Endothelial cell of umbilical vein (primary cell): ENCODE measurements around the gene ANKIB1. TPM values are rescaled to one million over a fixed set of nuclear protein-coding genes. Genes with fewer than 3 reads are reported as not detected.

Experiments
- BruUV-seq: library from RNA; stranded (reverse); fragments of 400-500 nt; replicated peaks from 2 replicates; lab custom pipeline; 2021; lab: Mats Ljungman, UMichigan
- CTCF ChIA-PET: fragments of 300-600, 350-600 bp; sonication (Branson Sonifier 250); formaldehyde crosslinking; loops from one replicate; lab custom pipeline; 2021; ENCODE audit warnings: antibody characterized with exemption, inconsistent platforms; lab: Charles Lee
- POLR2A ChIA-PET: fragments of 300-600, 350-600 bp; sonication (Branson Sonifier 250); formaldehyde crosslinking; loops from one replicate; lab custom pipeline; 2021; ENCODE audit warnings: antibody characterized with exemption, inconsistent platforms; lab: Charles Lee
- DNase-seq: peaks from one replicate; pipeline ENCODE4 v3.0.0-alpha.2; 2011; ENCODE audit warnings: low read depth, low spot score
- FAIRE-seq: peaks from 2 replicates; lab custom pipeline; 2011; peaks lifted over from hg19 to GRCh38; lab: Jason Lieb, UNC
- H2AFZ ChIP-seq: 2 replicates; pipeline ENCODE4 v1.6.0; 2012; ENCODE audit warnings: low read depth, low read length, control low read depth, inconsistent platforms
- H3K27ac ChIP-seq: 2 replicates; pipeline ENCODE4 v1.5.1; 2011; ENCODE audit warnings: low read depth, mild to moderate bottlenecking, control low read depth, low read length, moderate library complexity; ENCODE audit not compliant: insufficient read depth
- H3K27me3 ChIP-seq, 2 experiments: 2 replicates each; pipeline versions ENCODE4 v1.6.0 to v1.6.1; 2011; ENCODE audit warnings: low read length in 2 of 2, mixed read lengths in 1 of 2; ENCODE audit not compliant: control insufficient read depth in 2 of 2, insufficient read depth in 2 of 2
- H3K36me3 ChIP-seq, 2 experiments: 2 replicates in 1 of 2; 3 replicates in 1 of 2; pipeline ENCODE4 v1.5.1; 2011; ENCODE audit warnings: low read length in 2 of 2, mild to moderate bottlenecking in 1 of 2, moderate library complexity in 1 of 2; ENCODE audit not compliant: control insufficient read depth in 2 of 2, insufficient read depth in 2 of 2; ENCODE audit errors: extremely low read depth in 1 of 2
- H3K4me1 ChIP-seq: 3 replicates; pipeline ENCODE4 v1.5.1; 2011; ENCODE audit warnings: mild to moderate bottlenecking, low read length; ENCODE audit not compliant: control insufficient read depth, insufficient read depth; ENCODE audit errors: extremely low read depth
- H3K4me2 ChIP-seq: 2 replicates; pipeline ENCODE4 v1.6.1; 2011; ENCODE audit warnings: low read length, control low read depth, mixed read lengths; ENCODE audit not compliant: insufficient read depth
- H3K4me3 ChIP-seq, 3 experiments: fragments of 200-600 bp in 1 of 3; sonication (generic), shearing (Covaris generic) in 1 of 3; replicated peaks in 1 of 3; 2 replicates each; pipeline ENCODE4 v1.5.1; 2011 to 2016; ENCODE audit warnings: control low read depth in 3 of 3, low read length in 3 of 3, mild to moderate bottlenecking in 2 of 3, inconsistent platforms in 1 of 3, low read depth in 1 of 3, moderate library complexity in 1 of 3; ENCODE audit not compliant: insufficient read depth in 1 of 3
- H3K79me2 ChIP-seq: 2 replicates; pipeline ENCODE4 v1.6.0; 2012; ENCODE audit warnings: low read length, inconsistent platforms; ENCODE audit not compliant: control insufficient read depth, insufficient read depth
- H3K9ac ChIP-seq: replicated peaks from 2 replicates; pipeline ENCODE3; 2011; ENCODE audit warnings: low read length, control low read depth; ENCODE audit not compliant: insufficient read depth; ENCODE audit errors: extremely low read depth
- H3K9me1 ChIP-seq: replicated peaks from 3 replicates; pipeline ENCODE4 v1.6.0; 2011; ENCODE audit warnings: mild to moderate bottlenecking, low read length; ENCODE audit not compliant: control insufficient read depth, insufficient read depth; ENCODE audit errors: extremely low read depth
- H3K9me3 ChIP-seq: replicated peaks from 2 replicates; pipeline ENCODE4 v1.5.1; 2012; ENCODE audit warnings: low read length, inconsistent platforms; ENCODE audit not compliant: control insufficient read depth, insufficient read depth
- H4K20me1 ChIP-seq: replicated peaks from 2 replicates; pipeline ENCODE3; 2011; ENCODE audit warnings: mild to moderate bottlenecking, low read length; ENCODE audit not compliant: control insufficient read depth, insufficient read depth; ENCODE audit errors: extremely low read depth
- EZH2 ChIP-seq: IDR thresholded peaks from 2 replicates; pipeline ENCODE4 v1.6.1; 2012; ENCODE audit warnings: borderline replicate concordance, low read depth, mild to moderate bottlenecking, moderate library complexity, low read length, inconsistent platforms; ENCODE audit not compliant: severe bottlenecking
- FOS ChIP-seq: IDR thresholded peaks from 2 replicates; pipeline ENCODE4 v1.6.1; 2011; ENCODE audit warnings: mild to moderate bottlenecking, low read length, moderate library complexity, borderline replicate concordance; ENCODE audit not compliant: insufficient read depth
- GATA2 ChIP-seq: IDR thresholded peaks from 2 replicates; pipeline ENCODE4 v1.7.0; 2011; ENCODE audit warnings: low read depth, mild to moderate bottlenecking, moderate library complexity, mixed read lengths, low read length; ENCODE audit not compliant: insufficient read length, insufficient read depth
- JUN ChIP-seq: IDR thresholded peaks from 2 replicates; pipeline ENCODE4 v1.6.1; 2011; ENCODE audit warnings: borderline replicate concordance, low read depth; ENCODE audit not compliant: insufficient read length, insufficient read depth
- MYC ChIP-seq: IDR thresholded peaks from one replicate; pipeline ENCODE4 v1.6.1; 2011; ENCODE audit warnings: mild to moderate bottlenecking, low read depth, low read length
- POLR2A ChIP-seq: IDR thresholded peaks from 2 replicates; pipeline ENCODE4 v1.6.1; 2012; ENCODE audit warnings: low read depth, mild to moderate bottlenecking, control low read depth, low read length
- POLR2AphosphoS5 ChIP-seq: IDR thresholded peaks from 2 replicates; pipeline ENCODE4 v1.6.1; 2012; ENCODE audit warnings: low read depth, mild to moderate bottlenecking, control low read depth, low read length, moderate library complexity; ENCODE audit not compliant: insufficient read depth
- dilution Hi-C: fragments of 300-500 bp; cut with MboI; formaldehyde crosslinking; loops from one replicate; pipeline ENCODE4 v1.15.0; 2019; ENCODE audit warnings: low sequenced_read_pairs; ENCODE audit not compliant: extremely low pct_ligation_motif_present
- intact Hi-C: fragments of 100-400 bp; cut with micrococcal nuclease; formaldehyde crosslinking; loops from one replicate; pipeline ENCODE4 v1.10.0; 2022
- polyA plus RNA-seq, 4 experiments: library from polyadenylated mRNA; depleted of rRNA in 3 of 4; stranded (reverse) in 3 of 4; unstranded in 1 of 4; fragments of >200 nt; gene quantifications; 2 replicates each; pipeline versions ENCODE4 v1.2.1 to v1.2.3, GENCODE V29; 2011 to 2012; ENCODE audit warnings: missing spikeins in 1 of 4
- total RNA-seq: library from RNA; stranded (reverse); gene quantifications from 2 replicates; pipeline ENCODE4 v1.2.3, GENCODE V29; 2021
- TF ChIP-seq, protein P1 (sequence below), 2 donors: IDR thresholded peaks; 1 replicate in 1 of 2; 2 replicates in 1 of 2; pipeline ENCODE4 v1.5.1; 2011; ENCODE audit warnings: low read length in 2 of 2, mild to moderate bottlenecking in 2 of 2, moderate library complexity in 2 of 2, control low read depth in 1 of 2, inconsistent platforms in 1 of 2, low read depth in 1 of 2; ENCODE audit not compliant: insufficient read depth in 1 of 2; ENCODE audit errors: extremely low read depth in 1 of 2
- TF ChIP-seq, protein P2 (sequence below): IDR thresholded peaks from 2 replicates; pipeline ENCODE4 v1.6.1; 2011; ENCODE audit not compliant: insufficient read depth, insufficient read length

ANKIB1 gene
- total and polyA plus RNA-seq, 2 donors (not counting 3 experiments of a cell fraction or from before 2014, with no cell fraction given), result 16.9 to 56.5 TPM

DNA sequence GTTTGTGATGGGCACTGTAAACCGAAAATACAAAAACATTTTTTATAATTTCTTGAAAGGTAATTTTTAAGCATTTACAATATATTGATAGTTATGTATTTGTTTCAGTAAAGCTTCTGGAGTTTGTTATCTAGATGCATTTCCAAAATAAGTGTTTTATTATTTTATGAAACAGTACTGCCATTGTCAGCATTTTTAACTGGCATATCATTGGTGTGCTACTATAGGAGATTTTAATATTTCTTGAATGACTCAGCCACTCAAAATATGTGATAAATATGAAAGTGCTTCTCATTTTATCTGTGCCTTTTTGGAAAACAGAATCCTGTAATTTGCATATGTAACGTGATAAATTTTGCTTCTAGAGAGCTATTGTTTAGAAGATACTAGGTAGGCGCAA is 97.9 kb downstream of the ANKIB1 start:
- Histone ChIP-seq H3K4me3 (no peak overlapping the region), H3K4me2 (no peak overlapping the region), H3K9ac (no peak overlapping the region), H3K9me1 (no peaks in the 10 kb centered on the region), H3K36me3 (peaks cover 0 to 8% of the 10 kb centered on the region in 2 experiments), H3K27ac (no peak overlapping the region), H3K79me2 (no peaks in the 10 kb centered on the region), H3K4me1 (no peaks in the 10 kb centered on the region), H2AFZ (no peak overlapping the region), H4K20me1 (no peaks in the 10 kb centered on the region), H3K9me3 (no peaks in the 10 kb centered on the region), H3K27me3 (no peaks in the 10 kb centered on the region)
- intact Hi-C loops, result no loop called here
- ChIA-PET CTCF (interaction anchor here (1.3 kb wide), 1 partner anchor 80 kb away, joined by 3 read pairs; no protein-coding TSS in a partner anchor), POLR2A (interaction anchor here (0.7 kb wide), 1 partner anchor 14 kb away, joined by 5 read pairs; no protein-coding TSS in a partner anchor)
- BruUV-seq, result no TSS peak
- FAIRE-seq (no peak), DNase-seq (no peak)
- dilution Hi-C loops, result no loop called here
- TF ChIP-seq JUN (no peak), FOS (no peak), MYC (no peak), GATA2 (no peak), EZH2 (no peak), POLR2AphosphoS5 (no peak), POLR2A (no peak)
- TF ChIP-seq, protein P1, sequence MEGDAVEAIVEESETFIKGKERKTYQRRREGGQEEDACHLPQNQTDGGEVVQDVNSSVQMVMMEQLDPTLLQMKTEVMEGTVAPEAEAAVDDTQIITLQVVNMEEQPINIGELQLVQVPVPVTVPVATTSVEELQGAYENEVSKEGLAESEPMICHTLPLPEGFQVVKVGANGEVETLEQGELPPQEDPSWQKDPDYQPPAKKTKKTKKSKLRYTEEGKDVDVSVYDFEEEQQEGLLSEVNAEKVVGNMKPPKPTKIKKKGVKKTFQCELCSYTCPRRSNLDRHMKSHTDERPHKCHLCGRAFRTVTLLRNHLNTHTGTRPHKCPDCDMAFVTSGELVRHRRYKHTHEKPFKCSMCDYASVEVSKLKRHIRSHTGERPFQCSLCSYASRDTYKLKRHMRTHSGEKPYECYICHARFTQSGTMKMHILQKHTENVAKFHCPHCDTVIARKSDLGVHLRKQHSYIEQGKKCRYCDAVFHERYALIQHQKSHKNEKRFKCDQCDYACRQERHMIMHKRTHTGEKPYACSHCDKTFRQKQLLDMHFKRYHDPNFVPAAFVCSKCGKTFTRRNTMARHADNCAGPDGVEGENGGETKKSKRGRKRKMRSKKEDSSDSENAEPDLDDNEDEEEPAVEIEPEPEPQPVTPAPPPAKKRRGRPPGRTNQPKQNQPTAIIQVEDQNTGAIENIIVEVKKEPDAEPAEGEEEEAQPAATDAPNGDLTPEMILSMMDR (IDR thresholded peaks at IDR 0.05; ENCODE audit: extremely low read depth in 1 of 2, insufficient read depth in 1 of 2, low read depth in 1 of 2, low read length in 2 of 2), result no peak
- TF ChIP-seq, protein P2, sequence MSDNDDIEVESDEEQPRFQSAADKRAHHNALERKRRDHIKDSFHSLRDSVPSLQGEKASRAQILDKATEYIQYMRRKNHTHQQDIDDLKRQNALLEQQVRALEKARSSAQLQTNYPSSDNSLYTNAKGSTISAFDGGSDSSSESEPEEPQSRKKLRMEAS, result no peak
